SU-DHL-6 (cell line): ENCODE data around the gene NPAS3.

Experiments
- H2AFZ ChIP-seq: fragments of 200-600 bp; sonication (generic); 2 replicates; pipeline ENCODE4 v1.6.1; 2014; ENCODE audit warnings: low read depth, mild to moderate bottlenecking, moderate library complexity, mixed read lengths, antibody characterized with exemption, low read length; ENCODE audit not compliant: severe bottlenecking
- H3F3A ChIP-seq: fragments of 200-600 bp; shearing (Covaris generic); 2 replicates; pipeline ENCODE4 v1.6.0; 2016; ENCODE audit warnings: antibody characterized with exemption, mild to moderate bottlenecking; ENCODE audit not compliant: insufficient read depth
- H3K27ac ChIP-seq: fragments of 200-600 bp; sonication (generic); 2 replicates; pipeline ENCODE4 v1.5.1; 2016; ENCODE audit warnings: low read depth, mild to moderate bottlenecking, low read length, moderate library complexity, mixed read lengths
- H3K27me3 ChIP-seq: fragments of 200-600 bp; sonication (generic), shearing (Covaris generic); 2 replicates; pipeline ENCODE4 v1.6.0; 2014; ENCODE audit warnings: mild to moderate bottlenecking, low read length
- H3K36me3 ChIP-seq: fragments of 200-600 bp; sonication (generic); 2 replicates; pipeline ENCODE4 v1.6.1; 2014; ENCODE audit warnings: mild to moderate bottlenecking, low read length, mixed read lengths
- H3K4me2 ChIP-seq: fragments of 300-600, 200-600 bp; shearing (Covaris generic), sonication (generic); 2 replicates; pipeline ENCODE4 v1.6.0; 2014; ENCODE audit warnings: low read length, low read depth, mild to moderate bottlenecking; ENCODE audit not compliant: poor library complexity, severe bottlenecking
- H3K4me3 ChIP-seq: fragments of 200-600 bp; sonication (generic); 2 replicates; pipeline ENCODE4 v1.5.1; 2014; ENCODE audit warnings: antibody characterized with exemption, low read length, mild to moderate bottlenecking, mixed read lengths; ENCODE audit not compliant: insufficient read depth, poor library complexity, severe bottlenecking
- H3K79me2 ChIP-seq: fragments of 200-600 bp; sonication (generic); 2 replicates; pipeline ENCODE4 v1.6.1; 2014; ENCODE audit warnings: mild to moderate bottlenecking, low read length, moderate library complexity; ENCODE audit not compliant: insufficient read depth
- H3K9ac ChIP-seq: fragments of 200-600 bp; sonication (generic); 2 replicates; pipeline ENCODE4 v1.7.0; 2014; ENCODE audit warnings: mild to moderate bottlenecking, low read length
- H3K9me2 ChIP-seq: fragments of 200-600 bp; sonication (generic); replicated peaks from 2 replicates; pipeline ENCODE4 v1.6.1; 2014; ENCODE audit warnings: low read length; ENCODE audit not compliant: insufficient read depth
- H3K9me3 ChIP-seq: fragments of 200-600 bp; sonication (generic); 2 replicates; pipeline ENCODE4 v1.6.1; 2014; ENCODE audit warnings: low read length, mixed read lengths; ENCODE audit not compliant: insufficient read depth
- H4K20me1 ChIP-seq: fragments of 200-600 bp; sonication (generic); 2 replicates; pipeline ENCODE4 v1.6.1; 2014; ENCODE audit warnings: low read depth, mild to moderate bottlenecking, antibody characterized with exemption, low read length, moderate library complexity, mixed read lengths
- CTCF ChIP-seq: fragments of 200-600 bp; sonication (generic); IDR thresholded peaks from one replicate; pipeline ENCODE4 v1.5.1; 2017; ENCODE audit warnings: antibody characterized with exemption, mild to moderate bottlenecking, low read length, moderate library complexity; ENCODE audit not compliant: insufficient read depth, poor library complexity, severe bottlenecking
- EZH2phosphoT487 ChIP-seq: fragments of 200-600 bp; sonication (generic), shearing (Covaris generic); conservative IDR thresholded peaks from 2 replicates; pipeline ENCODE4 v1.6.1; 2018; ENCODE audit warnings: mild to moderate bottlenecking, antibody characterized with exemption, low read length, moderate library complexity, mixed read lengths

The NPAS3 gene

GRCh38 chr14:33250963-33251362 lies 312.3 kb downstream of the NPAS3 start:
- Histone ChIP-seq H3K79me2 (no peaks in the 10 kb centered on the region), H3K9ac (no peak overlapping the region), H3K4me3 (no peak overlapping the region), H3K9me3 (no peaks in the 10 kb centered on the region), H3K36me3 (no peaks in the 10 kb centered on the region), H3K4me2 (no peak overlapping the region), H3F3A (no peaks in the 10 kb centered on the region), H3K9me2 (no peaks in the 10 kb centered on the region), H3K27ac (no peak overlapping the region), H4K20me1 (no peaks in the 10 kb centered on the region), H3K27me3 (no peaks in the 10 kb centered on the region), H2AFZ (no peak overlapping the region)
- TF ChIP-seq EZH2phosphoT487 (no peak), CTCF (no peak)

GRCh38 chr14:33254342-33254741 lies 315.7 kb downstream of the NPAS3 start:
- Histone ChIP-seq H2AFZ (no peak overlapping the region), H3F3A (no peaks in the 10 kb centered on the region), H3K27ac (no peak overlapping the region), H3K4me2 (no peak overlapping the region), H3K27me3 (no peaks in the 10 kb centered on the region), H3K4me3 (no peak overlapping the region), H3K9me3 (no peaks in the 10 kb centered on the region), H4K20me1 (no peaks in the 10 kb centered on the region), H3K9me2 (no peaks in the 10 kb centered on the region), H3K36me3 (no peaks in the 10 kb centered on the region), H3K79me2 (no peaks in the 10 kb centered on the region), H3K9ac (no peak overlapping the region)
- TF ChIP-seq CTCF: no peak
- no peak for TF ChIP-seq EZH2phosphoT487

- Histone ChIP-seq H3K4me3 (no peak overlapping the region), H3K27ac (no peak overlapping the region), H3K9ac (no peak overlapping the region), H3K36me3 (no peaks in the 10 kb centered on the region), H3K4me2 (no peak overlapping the region), H4K20me1 (no peaks in the 10 kb centered on the region), H2AFZ (no peak overlapping the region), H3K27me3 (no peaks in the 10 kb centered on the region), H3F3A (no peaks in the 10 kb centered on the region), H3K79me2 (no peaks in the 10 kb centered on the region), H3K9me2 (no peaks in the 10 kb centered on the region), H3K9me3 (no peaks in the 10 kb centered on the region)
- TF ChIP-seq CTCF (no peak), EZH2phosphoT487 (no peak)
These were observed 316.2 kb downstream of the NPAS3 start for GRCh38 chr14:33254861-33255395.
